Right renal pelvis (tissue), 4 donors: ENCODE measurements around the gene SLFN14. TPM values are rescaled to one million over a fixed set of nuclear protein-coding genes. Genes with fewer than 3 reads are reported as not detected.
A peak's percentile ranks its signal among the peaks of the same experiment; 100 is the strongest.

Experiments used
- DNase-seq, 4 donors: peaks; one replicate each; pipeline ENCODE4 v3.0.0-alpha.2; 2013; ENCODE audit warnings: low read depth in 4 of 4, low spot score in 3 of 4, missing footprints in 1 of 4
- polyA plus RNA-seq, 4 donors: library from polyadenylated mRNA; unstranded; fragments of 120-200 nt; gene quantifications; one replicate each; pipeline ENCODE4 v1.2.1, GENCODE V29; 2013; ENCODE audit not compliant: insufficient read length in 4 of 4

Gene SLFN14
- polyA plus RNA-seq: under 1 TPM; 0.15 to 0.32 (median 0.21) TPM

DNA sequence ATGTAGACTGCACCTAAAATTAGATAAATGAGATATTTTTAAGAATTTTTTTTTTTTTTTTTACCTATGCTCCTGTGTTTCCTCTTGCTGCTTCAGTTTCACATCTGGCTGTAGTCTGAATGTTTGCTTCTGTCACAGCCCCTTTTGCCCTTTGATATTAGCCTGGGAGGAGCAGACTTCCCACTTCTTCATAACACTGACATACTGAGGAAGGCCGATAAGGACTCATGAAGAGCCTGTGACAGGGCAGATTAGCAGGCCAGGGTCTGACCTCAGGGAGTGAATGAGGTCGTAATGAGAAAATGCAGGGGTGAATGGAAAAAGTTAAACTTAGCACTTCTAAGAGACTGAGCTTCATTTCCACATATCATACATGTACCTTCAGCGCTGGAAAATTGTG lies at the start of gene SLFN14:
Gene SLFN14 (minus strand): TSS at position 117 of the 400 bp plus-strand sequence. CDS start 2,757 bp downstream, outside the sequence.
- no peak for DNase-seq

GRCh38 chr17:35609831-35610230 lies 49.2 kb upstream of the SLFN14 start:
- no peak for DNase-seq

DNA sequence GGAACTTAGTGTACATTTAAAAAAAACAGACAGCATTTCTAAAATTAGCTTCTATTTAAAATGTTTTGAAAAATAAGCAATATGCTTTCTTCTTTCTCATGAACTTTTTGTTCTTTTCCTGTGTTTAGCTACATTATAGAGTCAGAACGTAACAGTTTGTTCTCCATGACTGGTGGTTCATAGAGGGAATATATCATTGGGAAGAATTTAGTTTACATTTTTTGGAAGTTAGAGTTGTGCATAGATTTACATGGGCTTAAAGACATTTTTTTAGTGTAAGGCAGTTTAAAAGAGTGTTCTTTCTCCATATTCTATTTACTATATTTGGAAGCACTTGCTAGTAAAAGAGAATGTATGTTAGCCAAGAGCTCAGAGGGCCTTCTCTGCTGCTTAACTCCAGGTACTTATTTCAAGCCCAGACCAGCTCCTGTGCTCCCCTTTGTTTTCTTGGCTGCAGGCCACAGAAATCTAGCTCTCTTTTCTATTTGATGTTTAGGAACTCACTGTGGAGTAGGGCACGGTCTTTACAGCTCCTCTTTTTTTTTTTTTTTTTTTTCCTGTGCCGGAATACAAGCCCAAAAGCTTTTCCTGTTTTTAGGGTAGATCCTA lies 46.7 kb upstream of the SLFN14 start:
- DNase-seq: no peak

DNA sequence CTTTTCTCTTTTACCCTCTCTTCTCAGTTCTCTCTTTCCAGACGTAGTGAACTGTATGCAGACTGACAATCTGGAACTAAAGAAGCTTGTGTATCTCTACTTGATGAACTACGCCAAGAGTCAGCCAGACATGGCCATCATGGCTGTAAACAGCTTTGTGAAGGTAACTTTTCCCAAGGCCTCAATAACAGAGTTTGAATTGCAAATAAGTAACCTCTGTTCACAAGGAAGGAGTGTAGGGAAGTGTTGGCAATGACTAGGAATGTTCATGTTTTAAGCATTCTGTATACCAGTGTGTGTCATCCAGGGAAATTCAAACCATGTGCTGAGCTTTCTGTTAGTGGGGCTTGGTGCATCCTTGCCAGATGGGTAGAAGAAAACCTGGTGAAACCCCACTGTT lies 45.1 kb upstream of the SLFN14 start:
- DNase-seq: no peak

DNA sequence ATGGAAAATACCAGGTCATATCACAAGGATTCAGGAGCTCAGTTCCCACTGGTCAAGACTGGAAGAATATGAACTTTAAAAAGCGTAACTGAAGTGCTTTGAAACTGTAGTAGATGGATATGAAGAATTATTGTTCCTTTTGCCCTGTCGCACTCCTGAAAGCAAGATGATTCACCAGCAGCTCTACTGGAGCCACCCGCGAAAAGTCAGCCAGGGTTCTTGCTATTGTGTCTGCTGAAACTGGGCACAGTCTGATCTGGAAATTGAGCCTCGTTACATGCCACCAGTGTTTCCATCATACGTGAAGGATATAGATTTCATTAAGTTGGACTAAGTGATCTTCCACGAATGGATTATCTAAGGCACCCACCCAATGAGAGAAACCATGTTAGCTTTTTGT lies 43.1 kb upstream of the SLFN14 start:
- no peak for DNase-seq

GRCh38 chr17:35597604-35598003 lies 37.0 kb upstream of the SLFN14 start:
- no peak for DNase-seq

DNA sequence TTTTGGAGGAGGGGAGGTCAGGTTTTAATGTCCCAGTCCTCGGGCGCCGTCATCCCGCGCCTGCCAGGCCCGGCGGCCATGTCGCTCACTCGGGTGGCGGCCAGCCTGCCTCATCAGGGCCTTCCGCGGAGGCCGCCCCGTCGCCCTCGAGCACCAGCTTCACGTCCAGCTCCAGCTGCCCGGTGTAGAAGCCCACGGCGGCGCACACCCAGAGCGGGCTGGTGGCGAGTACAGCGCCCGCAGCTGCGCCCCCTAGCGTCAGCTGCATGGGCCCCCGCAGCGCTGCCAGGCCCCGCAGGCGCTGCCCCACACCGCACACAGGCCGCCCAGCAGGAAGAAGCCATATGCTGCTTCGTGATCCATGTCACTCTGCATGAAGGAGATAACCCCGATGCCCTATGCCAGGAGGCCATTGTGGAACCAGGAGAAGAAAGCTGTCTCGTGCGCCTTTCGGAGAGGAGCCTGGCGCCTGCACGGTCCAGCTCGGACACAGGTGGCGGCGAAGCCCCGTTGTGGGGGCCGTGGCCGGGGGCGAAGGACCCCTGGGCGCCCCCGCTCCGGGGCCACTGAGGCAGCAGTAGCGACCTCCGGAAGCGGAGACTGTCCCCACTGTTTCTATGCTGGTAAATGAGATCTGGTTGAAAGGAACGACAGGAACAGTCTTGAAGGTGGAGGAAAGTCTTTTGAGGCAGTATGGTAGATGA lies 36.1 kb upstream of the SLFN14 start:
- no peak for DNase-seq

DNA sequence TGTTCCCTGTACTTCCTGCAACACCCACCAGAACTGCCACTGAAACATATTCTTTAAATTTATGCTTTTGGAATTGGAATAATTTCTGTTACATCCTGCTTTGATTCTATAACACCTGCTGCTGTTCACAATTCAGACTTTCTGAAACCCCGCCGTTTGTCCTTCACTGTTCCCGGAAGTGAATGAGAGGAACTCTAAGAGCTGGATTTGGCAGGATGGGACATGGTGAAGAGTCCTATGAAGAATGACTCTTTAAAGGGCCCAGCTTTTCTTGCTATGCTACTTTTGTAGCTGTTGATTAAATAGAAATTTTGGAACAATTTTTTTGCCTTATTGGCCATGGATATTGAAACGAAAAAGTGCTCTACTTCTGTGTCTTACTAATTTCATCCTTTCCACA lies 35.5 kb upstream of the SLFN14 start:
- DNase-seq: no peak

GRCh38 chr17:35588196-35588920 lies 27.7 kb upstream of the SLFN14 start:
- DNase-seq: no peak

GRCh38 chr17:35587074-35587961 lies 26.7 kb upstream of the SLFN14 start, which contains the start of gene AP2B1:
TSS of gene AP2B1 (plus strand) at chr17:35587322. CDS start at chr17:35594031, 6,709 bp downstream.
- peak; percentile 95 to 100 (median 96) for DNase-seq

- no peak for DNase-seq
Measured at GRCh38 chr17:35586569-35587073, 26.0 kb upstream of the SLFN14 start.

GRCh38 chr17:35584061-35584460 lies 23.4 kb upstream of the SLFN14 start:
- no peak for DNase-seq

GRCh38 chr17:35578929-35579432 lies 18.4 kb upstream of the SLFN14 start:
- no peak for DNase-seq

DNA sequence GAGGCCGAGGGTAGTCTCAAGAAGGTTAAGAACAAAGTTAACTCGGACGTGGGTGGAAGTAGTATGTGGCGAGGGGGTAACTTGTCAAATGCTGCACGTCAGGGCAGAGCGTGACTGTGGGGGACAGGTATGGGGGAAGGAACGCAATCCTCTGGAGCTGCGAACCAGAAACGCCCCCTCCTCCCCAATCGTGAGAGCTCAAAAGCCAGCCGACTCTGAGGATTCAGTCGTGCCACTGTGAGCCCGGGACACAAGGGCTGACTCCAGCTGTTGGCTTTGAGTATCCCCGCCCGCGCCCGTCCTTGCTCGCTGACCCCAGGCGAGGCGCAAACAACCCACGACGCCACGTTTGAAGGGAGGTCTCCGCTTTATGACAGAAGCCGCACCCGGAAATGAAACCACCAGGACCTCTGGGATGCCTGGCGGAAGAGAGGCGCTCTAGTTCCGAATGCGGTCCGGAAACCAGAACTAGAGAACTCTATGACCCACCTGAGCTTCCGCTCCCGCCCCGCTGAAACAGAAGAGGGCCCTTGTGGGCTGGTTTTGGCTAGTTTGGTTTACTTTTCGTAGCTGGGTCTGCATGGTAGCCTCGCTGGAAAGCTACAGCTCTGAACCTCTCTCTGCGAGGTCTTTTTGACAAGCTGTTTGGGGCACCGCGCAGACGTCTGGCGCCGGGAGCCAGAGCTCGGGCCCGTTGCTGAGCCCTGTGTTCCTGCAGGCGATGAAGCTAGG lies 17.7 kb upstream of the SLFN14 start, which contains the start of gene PEX12:
Gene PEX12 (minus strand): TSS at position 375 of the 732 bp plus-strand sequence. CDS start 550 bp downstream, outside the sequence.
- DNase-seq: peak; percentile 76 to 91 (median 84)

DNA sequence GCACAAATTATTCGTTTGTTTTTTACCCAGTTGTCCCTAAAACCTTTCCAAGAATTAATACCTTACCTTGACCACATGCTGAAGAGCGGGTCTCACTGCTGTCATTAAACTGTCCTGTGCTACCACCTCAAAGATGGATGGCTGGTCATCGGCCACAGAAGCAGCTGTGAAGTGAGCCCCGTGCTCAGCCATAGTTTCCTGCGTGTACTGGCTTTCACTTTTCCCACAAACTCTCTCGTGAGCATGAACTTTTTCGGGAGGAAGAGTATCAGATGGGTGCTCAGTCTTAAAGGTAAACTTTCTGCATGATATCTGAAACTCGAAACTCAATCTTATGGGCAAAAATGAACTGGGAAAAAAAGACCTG lies 17.2 kb upstream of the SLFN14 start:
- DNase-seq: no peak

DNA sequence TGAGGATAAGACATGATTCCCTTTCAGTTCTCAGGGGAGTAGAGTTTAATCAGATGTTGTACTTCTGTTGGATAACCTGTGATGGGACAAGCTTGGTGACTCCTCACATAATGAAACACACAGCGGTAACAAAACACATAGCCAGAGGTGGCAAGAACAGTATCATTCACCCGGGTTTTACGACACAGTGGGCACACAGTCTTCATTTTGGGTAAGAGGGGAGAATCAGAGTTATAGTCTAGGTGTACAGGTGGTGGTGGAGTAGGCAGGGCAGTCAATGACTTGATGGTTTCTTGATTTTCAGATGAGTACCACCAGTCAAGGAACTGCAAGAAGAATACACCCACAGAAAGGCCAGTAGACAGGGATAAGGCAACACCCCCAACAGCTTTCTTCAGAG lies 15.1 kb upstream of the SLFN14 start:
- no peak for DNase-seq

DNA sequence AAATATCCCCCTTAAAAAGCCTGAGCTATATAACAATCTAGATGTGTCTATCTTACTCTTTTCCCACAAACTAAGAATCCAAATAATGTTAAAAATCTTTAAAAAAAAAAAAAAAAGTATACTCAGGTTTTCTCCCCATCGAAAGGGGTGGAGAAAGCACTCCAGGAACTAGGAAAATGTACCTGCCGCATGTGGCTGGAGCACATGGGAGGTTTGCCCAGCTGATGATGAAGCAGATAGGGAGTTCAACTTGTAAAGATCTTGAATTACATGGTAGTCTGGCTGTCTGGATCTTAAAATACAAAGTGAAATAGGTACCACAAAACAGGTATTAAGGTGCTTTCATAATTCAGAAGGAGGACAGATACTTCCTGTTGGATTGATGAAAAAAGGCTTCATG lies 8.8 kb upstream of the SLFN14 start:
- DNase-seq: no peak

GRCh38 chr17:35568561-35568960 lies 7.9 kb upstream of the SLFN14 start:
- no peak for DNase-seq

- no peak for DNase-seq
Measured at GRCh38 chr17:35566968-35567367, 6.3 kb upstream of the SLFN14 start.
